T-helper 2 cell treated with Interferon-gamma antibody and Interleukin-4, amounts not matched to agents 5 μg/mL and 100 μg/mL, for 36 hours (primary cell): ENCODE data around the gene MOGAT2.
A peak's percentile ranks its signal among the peaks of the same experiment; 100 is the strongest.

ENCODE experiments used
- DNase-seq: peaks from one replicate; pipeline ENCODE4 v3.0.0; 2021; ENCODE audit warnings: low spot score
- H3K27ac Mint-ChIP-seq: one replicate; pipeline ENCODE4 v1.8.0; 2021; ENCODE audit warnings: mild to moderate bottlenecking, mixed read lengths
- H3K27me3 Mint-ChIP-seq: one replicate; pipeline ENCODE4 v1.8.0; 2021; ENCODE audit warnings: low read depth, mixed read lengths
- H3K36me3 Mint-ChIP-seq: one replicate; pipeline ENCODE4 v1.8.0; 2021; ENCODE audit warnings: low read depth, mixed read lengths
- H3K4me1 Mint-ChIP-seq: one replicate; pipeline ENCODE4 v1.8.0; 2021; ENCODE audit warnings: low read depth, mixed read lengths
- H3K4me3 Mint-ChIP-seq: one replicate; pipeline ENCODE4 v1.8.0; 2022; ENCODE audit warnings: mild to moderate bottlenecking, moderate library complexity, mixed read lengths
- H3K9me3 Mint-ChIP-seq: one replicate; pipeline ENCODE4 v1.8.0; 2021; ENCODE audit warnings: mixed read lengths

Gene MOGAT2

DNA sequence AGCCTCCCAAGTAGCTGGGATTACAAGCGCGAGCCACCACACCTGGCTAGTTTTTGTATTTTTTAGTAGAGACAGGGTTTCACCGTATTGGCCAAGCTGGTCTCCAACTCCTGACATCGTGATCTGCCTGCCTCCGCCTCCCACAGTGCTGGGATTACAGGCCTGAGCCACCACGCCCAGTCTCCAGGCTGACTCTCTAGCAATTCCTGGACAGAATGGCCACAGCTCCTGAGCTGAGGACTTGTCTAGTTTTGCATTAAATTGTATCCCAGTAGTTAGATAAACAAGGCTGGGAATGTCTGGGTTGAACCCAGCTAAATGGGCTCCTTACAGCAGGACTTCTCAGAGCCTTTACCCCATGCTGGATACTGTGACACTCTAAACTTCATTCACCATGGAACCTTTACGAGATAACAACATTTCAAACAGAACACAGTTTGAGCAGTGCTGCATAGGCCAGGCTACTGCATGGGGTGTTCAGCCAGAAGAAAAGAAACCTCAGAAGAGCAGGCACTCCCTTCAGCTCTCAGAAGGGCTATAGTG, 13.9 kb upstream of the MOGAT2 start:
- Mint-ChIP-seq H3K36me3 (no peaks in the 10 kb centered on the region), H3K4me3 (no peak overlapping the region), H3K27ac (no peak overlapping the region), H3K9me3 (no peaks in the 10 kb centered on the region), H3K4me1 (peaks cover 6% of the 10 kb centered on the region), H3K27me3 (peaks cover 7% of the 10 kb centered on the region)
- DNase-seq, result no peak

DNA sequence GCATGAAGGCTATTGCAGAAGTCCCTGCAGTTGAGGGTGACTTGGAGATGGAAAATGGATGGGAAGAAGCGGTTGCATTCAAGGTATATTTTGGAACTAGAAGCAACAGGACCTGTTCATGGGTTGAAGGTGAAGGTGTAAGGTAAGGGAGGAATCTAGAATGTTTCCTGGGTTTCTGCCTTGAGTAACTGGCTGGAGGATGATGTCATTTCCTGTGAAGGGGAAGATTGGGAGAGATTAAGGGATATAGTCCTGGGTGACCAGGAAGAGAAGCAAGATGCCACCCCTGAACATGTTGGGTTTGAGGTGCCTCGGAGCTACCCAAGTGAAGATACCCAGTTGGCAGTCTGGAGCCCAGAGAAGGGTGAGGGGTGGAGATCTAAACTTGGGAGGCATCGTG, 12.1 kb upstream of the MOGAT2 start:
- Mint-ChIP-seq H3K27me3 (peaks cover 8% of the 10 kb centered on the region), H3K36me3 (no peaks in the 10 kb centered on the region), H3K9me3 (no peaks in the 10 kb centered on the region), H3K4me1 (peaks cover 6% of the 10 kb centered on the region), H3K4me3 (no peak overlapping the region), H3K27ac (no peak overlapping the region)
- DNase-seq, result no peak

DNA sequence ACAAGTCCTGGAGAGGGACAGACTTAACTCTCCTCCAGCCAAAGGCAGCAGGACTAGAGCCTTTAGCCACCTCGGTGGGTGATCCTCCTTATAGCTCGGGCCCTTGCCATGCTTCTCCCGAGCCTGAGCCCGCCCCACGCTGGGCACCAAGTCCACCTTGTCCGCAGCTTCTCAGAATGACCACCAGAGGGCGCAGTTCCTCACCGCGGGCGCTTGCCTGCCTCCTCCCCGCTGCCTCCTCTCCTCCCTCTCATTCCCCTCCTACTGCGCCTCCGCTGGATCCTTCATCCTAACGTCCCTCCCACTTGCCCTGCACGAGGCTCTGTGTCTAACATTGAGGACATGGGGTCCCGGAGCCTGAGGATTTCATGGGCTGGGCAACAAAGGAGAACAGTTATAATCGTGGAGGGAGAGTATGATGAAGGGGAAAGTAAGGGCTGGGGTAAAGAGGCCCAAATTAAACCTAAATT, 11.3 kb upstream of the MOGAT2 start:
- H3K4me3 Mint-ChIP-seq, result no peak overlapping the region
- peaks cover 6% of the 10 kb centered on the region for H3K4me1 Mint-ChIP-seq
- H3K9me3 Mint-ChIP-seq, result no peaks in the 10 kb centered on the region

DNA sequence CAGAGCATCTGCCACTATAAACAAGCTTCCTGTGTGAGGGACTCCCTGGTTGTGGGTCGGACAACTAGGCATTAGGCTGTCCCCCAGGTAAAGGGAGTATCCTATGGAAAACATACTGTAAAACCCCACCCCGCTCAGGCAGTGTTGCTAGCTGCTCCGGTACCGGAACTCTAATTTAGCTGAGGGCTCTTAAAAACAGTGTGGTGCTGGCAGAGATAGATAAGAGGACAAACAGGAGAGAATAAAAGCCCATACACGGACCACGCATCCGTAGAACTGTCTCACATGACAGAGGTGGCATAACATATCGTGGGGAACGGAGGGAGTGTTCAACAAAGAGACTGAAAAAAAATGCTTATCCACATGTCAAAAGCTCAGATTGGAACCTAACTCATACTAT, 3.4 kb upstream of the MOGAT2 start:
- Mint-ChIP-seq H3K4me3 (no peak overlapping the region), H3K27ac (no peak overlapping the region), H3K36me3 (no peaks in the 10 kb centered on the region), H3K9me3 (no peaks in the 10 kb centered on the region), H3K27me3 (peaks cover 33% of the 10 kb centered on the region), H3K4me1 (no peaks in the 10 kb centered on the region)
- DNase-seq, result no peak

More for the DNA sequence above, 11.3 kb upstream of the MOGAT2 start:
- Mint-ChIP-seq H3K27ac (no peak overlapping the region), H3K36me3 (no peaks in the 10 kb centered on the region), H3K27me3 (peaks cover 14% of the 10 kb centered on the region)
- peak; percentile 53 for DNase-seq

DNA sequence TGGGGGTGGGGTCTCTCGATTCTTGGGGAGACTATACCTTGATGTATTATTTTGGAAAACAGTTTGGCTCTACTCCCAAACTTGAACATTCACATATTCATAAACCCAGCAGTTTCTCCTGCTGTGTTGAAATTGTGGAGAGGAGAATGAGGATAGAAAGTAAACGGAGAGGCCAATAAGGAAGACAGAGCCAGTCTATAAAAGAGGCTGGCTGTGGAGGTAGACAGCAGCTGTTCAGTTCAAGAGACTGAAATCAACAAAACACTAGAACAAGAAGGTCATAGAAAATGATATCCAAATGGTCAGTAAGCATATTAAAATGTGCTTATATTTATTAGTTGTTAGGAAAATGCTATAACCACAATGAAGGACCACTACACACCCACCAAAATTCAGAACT, 1.9 kb upstream of the MOGAT2 start:
- H3K4me1 Mint-ChIP-seq, result no peaks in the 10 kb centered on the region
- H3K36me3 Mint-ChIP-seq, result no peaks in the 10 kb centered on the region
- H3K4me3 Mint-ChIP-seq, result no peak overlapping the region
- H3K9me3 Mint-ChIP-seq, result no peaks in the 10 kb centered on the region
- H3K27me3 Mint-ChIP-seq, result peaks cover 27% of the 10 kb centered on the region
- DNase-seq, result no peak
- H3K27ac Mint-ChIP-seq, result no peak overlapping the region

DNA sequence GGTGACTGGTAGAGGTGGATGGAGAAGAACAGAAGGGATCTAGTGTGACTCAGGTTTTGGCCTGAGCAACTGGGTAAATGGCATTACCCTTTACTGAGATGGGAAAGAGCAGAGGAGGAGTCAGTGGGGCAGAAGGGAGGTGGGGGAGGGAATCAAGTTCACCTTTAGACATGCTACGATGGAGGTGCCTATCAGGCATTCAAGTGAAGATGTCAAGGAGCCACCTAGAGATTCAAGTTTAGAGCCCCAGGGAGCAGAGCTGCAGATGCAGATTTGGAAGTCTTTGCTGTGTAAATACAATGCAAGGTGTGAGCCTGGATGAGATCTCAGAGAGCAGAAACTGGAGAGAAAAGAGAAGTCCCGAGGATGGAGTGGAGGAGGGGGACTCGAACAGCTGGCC, 979 bp upstream of the MOGAT2 start:
- Mint-ChIP-seq H3K27ac (no peak overlapping the region), H3K36me3 (no peaks in the 10 kb centered on the region), H3K4me3 (no peak overlapping the region), H3K27me3 (peaks cover 19% of the 10 kb centered on the region), H3K4me1 (no peaks in the 10 kb centered on the region), H3K9me3 (no peaks in the 10 kb centered on the region)
- DNase-seq, result no peak

DNA sequence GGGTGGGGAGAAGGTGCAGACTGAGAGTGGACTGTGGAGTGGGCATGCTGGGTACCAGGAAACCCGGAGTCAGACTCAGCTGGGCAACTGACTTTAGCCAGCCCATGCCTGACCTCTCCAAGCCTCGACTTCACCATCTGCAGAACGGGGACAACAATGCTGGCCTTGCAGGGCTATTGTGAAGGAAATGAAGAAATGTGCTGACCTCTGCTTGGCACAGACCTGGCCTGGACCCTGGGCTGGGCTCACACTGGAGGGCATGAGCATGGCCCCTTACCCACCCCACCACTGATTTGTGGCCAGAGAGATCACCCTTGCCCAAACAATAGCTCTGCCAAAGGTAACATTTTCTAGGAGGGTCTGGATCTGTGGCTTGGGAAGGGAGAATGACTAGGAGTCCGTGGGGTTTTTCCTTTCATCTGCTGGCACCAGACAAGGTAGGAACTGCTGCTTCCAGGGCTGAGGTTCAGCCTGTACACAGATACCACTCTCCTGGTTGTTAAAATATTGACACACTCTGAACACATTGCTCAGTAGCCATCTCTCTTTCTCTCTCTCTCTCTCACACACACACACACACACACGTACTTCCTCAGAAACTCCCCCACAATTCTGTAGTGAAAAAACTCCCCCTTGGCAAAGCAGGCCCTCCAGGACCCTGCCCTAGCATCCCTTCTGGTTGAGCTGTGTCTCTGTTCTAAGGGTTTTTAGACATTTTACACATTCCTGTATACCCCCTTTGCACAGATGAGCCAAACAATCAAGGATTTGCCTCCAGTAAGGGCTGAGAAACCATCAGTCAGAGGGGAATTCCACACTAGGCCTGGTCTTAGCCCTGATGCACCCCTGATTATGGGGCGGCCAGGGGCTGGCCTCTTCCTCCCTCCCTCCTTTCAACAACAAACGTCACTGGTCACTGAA, 1.0 kb downstream of the MOGAT2 start:
- no peak overlapping the region for H3K27ac Mint-ChIP-seq
- peaks cover 12% of the 10 kb centered on the region for H3K27me3 Mint-ChIP-seq
- H3K4me3 Mint-ChIP-seq, result no peak overlapping the region
- no peaks in the 10 kb centered on the region for H3K36me3 Mint-ChIP-seq
- H3K9me3 Mint-ChIP-seq, result no peaks in the 10 kb centered on the region
- no peaks in the 10 kb centered on the region for H3K4me1 Mint-ChIP-seq
- no peak for DNase-seq

DNA sequence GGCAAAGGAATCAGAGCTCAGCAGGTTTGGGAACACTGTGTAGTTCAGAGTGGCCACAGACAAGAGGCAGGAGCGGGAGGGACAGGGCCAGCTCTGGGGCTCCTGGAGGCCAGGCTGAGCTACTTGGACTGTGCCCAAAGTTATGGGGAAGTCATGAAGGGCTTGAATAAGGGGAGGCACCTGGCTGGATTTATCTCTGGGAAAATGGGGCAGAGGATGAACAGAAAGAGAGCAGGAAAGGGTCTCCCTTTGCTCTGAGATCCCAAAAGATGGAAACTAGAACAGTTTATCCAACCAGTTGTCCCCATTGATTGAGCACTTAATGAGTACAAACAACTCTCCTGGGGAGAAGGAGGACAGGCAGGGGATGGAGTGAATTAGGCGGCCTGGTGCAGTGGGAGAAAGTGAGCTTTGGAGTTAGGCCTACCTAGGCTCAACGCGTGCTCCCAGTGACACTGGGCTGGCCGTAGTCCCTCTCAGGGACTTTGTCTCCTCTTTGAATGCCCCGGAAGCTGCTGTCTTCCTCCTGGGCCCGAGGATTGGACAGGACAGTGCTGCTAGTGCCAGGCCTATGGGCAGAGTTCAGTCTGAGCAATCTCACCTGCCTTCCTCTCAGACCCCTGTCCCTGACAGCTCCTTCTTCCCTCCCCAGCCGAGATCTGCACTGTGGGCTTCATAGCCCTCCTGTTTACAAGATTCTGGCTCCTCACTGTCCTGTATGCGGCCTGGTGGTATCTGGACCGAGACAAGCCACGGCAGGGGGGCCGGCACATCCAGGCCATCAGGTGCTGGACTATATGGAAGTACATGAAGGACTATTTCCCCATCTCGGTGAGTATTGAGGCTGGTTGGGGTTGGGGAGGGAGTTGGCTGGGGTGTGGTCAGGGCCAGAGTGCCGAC, 2.0 kb downstream of the MOGAT2 start:
- H3K36me3 Mint-ChIP-seq, result no peaks in the 10 kb centered on the region
- no peaks in the 10 kb centered on the region for H3K9me3 Mint-ChIP-seq
- H3K27ac Mint-ChIP-seq, result no peak overlapping the region
- H3K27me3 Mint-ChIP-seq, result peaks cover 12% of the 10 kb centered on the region
- H3K4me1 Mint-ChIP-seq, result no peaks in the 10 kb centered on the region
- no peak for DNase-seq
- H3K4me3 Mint-ChIP-seq, result no peak overlapping the region

DNA sequence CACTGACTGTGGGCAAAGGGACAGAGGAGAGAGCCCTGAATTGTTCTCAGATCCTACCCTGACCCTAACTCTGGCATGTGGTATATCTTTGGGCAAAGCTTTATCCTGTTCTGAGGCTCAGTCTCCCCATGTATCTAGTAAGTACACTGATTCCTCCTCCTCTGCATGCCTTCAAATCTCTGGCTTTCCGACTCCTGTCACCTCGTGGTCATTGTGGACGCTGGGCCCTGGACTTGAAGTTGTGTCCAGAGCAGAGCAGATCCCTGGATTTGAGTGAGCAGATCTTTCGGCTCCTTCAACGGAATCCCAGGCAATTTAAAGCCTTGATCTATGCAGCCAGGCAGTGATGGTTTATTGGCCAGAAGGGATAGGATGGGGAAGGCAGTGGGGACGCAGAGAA, 3.0 kb downstream of the MOGAT2 start:
- Mint-ChIP-seq H3K4me1 (no peaks in the 10 kb centered on the region), H3K27ac (no peak overlapping the region), H3K4me3 (no peak overlapping the region), H3K27me3 (peaks cover 11% of the 10 kb centered on the region), H3K9me3 (no peaks in the 10 kb centered on the region), H3K36me3 (no peaks in the 10 kb centered on the region)
- no peak for DNase-seq

DNA sequence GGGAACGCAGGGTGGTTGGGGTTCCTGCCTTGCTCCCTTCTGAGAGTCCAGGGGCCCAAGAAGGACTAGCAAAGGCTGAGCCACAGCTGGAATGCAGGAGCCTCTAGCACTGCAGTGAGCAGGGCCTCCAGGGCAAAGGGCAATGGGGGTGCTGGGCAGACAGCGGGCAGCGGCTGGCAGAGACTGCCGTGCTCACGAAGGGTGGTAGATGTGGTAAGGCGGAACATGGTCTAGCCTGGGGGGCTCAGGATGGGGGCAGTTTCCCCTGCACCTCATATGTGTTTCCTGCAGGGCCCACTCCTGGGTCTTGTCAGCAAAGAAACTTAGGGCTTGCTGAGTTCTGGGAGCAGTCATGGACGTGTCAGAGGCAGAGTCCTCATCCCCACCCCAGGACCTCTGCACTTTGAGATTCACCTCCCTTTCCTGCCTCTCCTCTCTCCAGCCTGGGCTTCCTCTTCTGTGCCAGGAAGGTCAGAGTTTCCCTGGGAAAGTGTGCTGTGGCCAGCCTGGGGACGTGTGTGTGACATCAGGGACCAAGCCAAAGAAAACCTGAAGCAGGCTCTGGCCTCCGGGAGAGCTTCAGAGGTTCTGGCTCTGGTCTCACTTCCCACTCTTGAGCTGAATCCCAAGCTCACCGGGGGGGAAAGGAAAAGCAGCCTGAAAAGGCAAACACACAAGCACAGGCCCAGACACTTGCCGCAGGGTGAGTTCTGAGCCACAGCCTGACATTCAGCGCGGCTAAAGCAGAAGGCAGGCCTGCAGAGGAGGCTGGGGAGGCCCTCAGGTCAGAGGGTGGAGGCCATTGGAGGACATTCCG, 4.4 kb downstream of the MOGAT2 start:
- no peaks in the 10 kb centered on the region for H3K4me1 Mint-ChIP-seq
- no peak for DNase-seq
- H3K27me3 Mint-ChIP-seq, result peaks cover 3% of the 10 kb centered on the region
- H3K36me3 Mint-ChIP-seq, result no peaks in the 10 kb centered on the region
- no peak overlapping the region for H3K27ac Mint-ChIP-seq
- no peaks in the 10 kb centered on the region for H3K9me3 Mint-ChIP-seq
- no peak overlapping the region for H3K4me3 Mint-ChIP-seq

DNA sequence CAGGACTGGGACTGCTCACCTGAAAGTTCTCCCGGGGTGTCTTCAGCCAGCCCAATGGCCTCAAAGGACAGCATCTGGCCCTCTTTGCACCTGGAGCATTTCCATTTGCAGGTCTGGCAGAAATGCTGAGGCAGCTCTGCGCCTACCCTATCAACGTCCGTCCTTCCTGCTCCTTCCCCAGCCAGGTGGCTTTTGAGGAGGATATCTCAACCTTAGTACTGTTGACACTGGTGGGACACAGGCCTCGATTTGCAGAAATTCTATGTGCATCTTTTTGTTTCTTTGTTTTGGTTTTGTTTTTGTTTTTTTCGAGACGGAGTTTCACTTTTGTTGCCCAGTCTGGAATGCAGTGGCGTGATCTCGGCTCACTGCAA, 5.0 kb downstream of the MOGAT2 start:
- Mint-ChIP-seq H3K4me3 (no peak overlapping the region), H3K9me3 (no peaks in the 10 kb centered on the region), H3K4me1 (no peaks in the 10 kb centered on the region), H3K27ac (no peak overlapping the region), H3K27me3 (no peaks in the 10 kb centered on the region), H3K36me3 (no peaks in the 10 kb centered on the region)
- DNase-seq, result no peak

DNA sequence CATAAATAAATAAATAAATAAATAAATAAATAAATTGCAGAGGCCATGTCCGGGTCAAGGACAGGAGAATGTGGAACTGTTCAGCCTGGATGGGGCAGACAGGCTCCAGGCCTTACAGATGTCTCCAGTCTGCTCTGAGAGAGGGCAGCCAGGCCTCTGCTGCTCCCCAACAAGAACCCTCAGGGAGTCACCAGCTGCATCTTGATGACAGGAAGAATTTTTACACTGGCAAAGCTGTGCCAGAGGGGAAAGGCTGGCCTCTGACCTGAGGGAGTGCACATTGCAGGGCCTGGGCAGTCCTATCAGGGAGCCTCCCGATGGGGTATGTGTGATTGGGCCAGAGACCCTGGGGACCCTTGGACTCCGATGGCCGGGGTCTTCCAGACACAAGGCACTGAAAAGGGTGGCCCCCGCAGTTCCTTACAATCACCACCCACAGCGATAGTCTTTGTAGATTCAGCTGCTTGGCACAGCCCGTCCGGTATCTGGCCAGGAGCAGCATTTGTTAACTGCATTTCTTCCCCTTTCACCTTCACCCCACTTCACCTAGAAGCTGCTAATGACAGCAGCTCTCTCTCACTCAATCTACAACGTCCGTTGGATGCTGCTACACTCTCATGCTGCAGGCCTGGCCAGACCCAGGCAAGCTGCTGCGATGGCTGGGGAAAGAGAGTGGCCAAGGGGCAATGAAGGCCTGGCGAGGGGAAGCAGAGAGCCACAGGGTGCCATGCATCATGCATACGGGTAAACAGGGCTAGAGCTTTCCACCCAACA, 8.1 kb downstream of the MOGAT2 start:
- Mint-ChIP-seq H3K9me3 (no peaks in the 10 kb centered on the region), H3K4me1 (no peaks in the 10 kb centered on the region), H3K27me3 (no peaks in the 10 kb centered on the region), H3K36me3 (no peaks in the 10 kb centered on the region), H3K4me3 (no peak overlapping the region), H3K27ac (no peak overlapping the region)
- no peak for DNase-seq

DNA sequence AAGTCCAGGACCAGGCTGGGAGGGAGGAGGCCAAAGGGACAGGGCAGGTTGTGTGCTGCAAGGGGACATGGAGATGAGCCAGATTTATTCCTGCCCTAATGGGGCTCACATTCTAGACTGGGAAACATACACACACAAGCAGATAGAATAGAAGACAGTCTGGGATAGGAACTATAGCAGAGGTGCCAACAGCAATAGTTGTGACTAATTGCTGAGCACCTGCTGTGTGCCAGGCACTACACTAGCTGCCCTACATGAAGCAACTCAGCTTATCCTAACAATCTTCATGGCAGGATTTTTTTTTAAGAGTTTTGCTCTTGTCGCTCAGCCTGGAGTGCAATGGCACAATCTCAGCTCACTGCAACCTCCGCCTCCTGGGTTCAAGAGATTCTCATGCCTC, 11.4 kb downstream of the MOGAT2 start:
- no peak for DNase-seq
- Mint-ChIP-seq H3K36me3 (no peaks in the 10 kb centered on the region), H3K27me3 (no peaks in the 10 kb centered on the region), H3K9me3 (no peaks in the 10 kb centered on the region), H3K4me3 (no peak overlapping the region), H3K27ac (no peak overlapping the region), H3K4me1 (no peaks in the 10 kb centered on the region)
